ENCODE data around the gene ACSL5.

The ACSL5 gene

GRCh38 chr10:112343056-112343806 lies 30.7 kb upstream of the ACSL5 start:
- TF ChIP-seq CTCF (IDR thresholded peaks at IDR 0.05) (no peak), ZFX (IDR thresholded peaks at IDR 0.05; ENCODE audit: borderline replicate concordance) (no peak)
- no peak overlapping the region for H3K27ac ChIP-seq

- no peak overlapping the region for H3K27ac ChIP-seq
- TF ChIP-seq ZFX (IDR thresholded peaks at IDR 0.05; ENCODE audit: borderline replicate concordance) (no peak), CTCF (IDR thresholded peaks at IDR 0.05) (no peak)
Measured at GRCh38 chr10:112344261-112344660, 29.7 kb upstream of the ACSL5 start.

GRCh38 chr10:112345202-112345601 lies 28.7 kb upstream of the ACSL5 start:
- no peak overlapping the region for H3K27ac ChIP-seq
- TF ChIP-seq ZFX (IDR thresholded peaks at IDR 0.05; ENCODE audit: borderline replicate concordance), result no peak
- TF ChIP-seq CTCF (IDR thresholded peaks at IDR 0.05), result no peak

- H3K27ac ChIP-seq, result no peak overlapping the region
- TF ChIP-seq CTCF (IDR thresholded peaks at IDR 0.05) (no peak), ZFX (IDR thresholded peaks at IDR 0.05; ENCODE audit: borderline replicate concordance) (no peak)
Measured at GRCh38 chr10:112345743-112346142, 28.2 kb upstream of the ACSL5 start.

GRCh38 chr10:112346774-112347173 lies 27.1 kb upstream of the ACSL5 start:
- no peak for TF ChIP-seq CTCF (IDR thresholded peaks at IDR 0.05)
- no peak for TF ChIP-seq ZFX (IDR thresholded peaks at IDR 0.05; ENCODE audit: borderline replicate concordance)
- no peak overlapping the region for H3K27ac ChIP-seq

GRCh38 chr10:112347709-112348671 lies 25.9 kb upstream of the ACSL5 start:
- TF ChIP-seq ZFX (IDR thresholded peaks at IDR 0.05; ENCODE audit: borderline replicate concordance), result no peak
- TF ChIP-seq CTCF (IDR thresholded peaks at IDR 0.05), result no peak
- no peak overlapping the region for H3K27ac ChIP-seq

- H3K27ac ChIP-seq, result no peak overlapping the region
- TF ChIP-seq ZFX (IDR thresholded peaks at IDR 0.05; ENCODE audit: borderline replicate concordance) (no peak), CTCF (IDR thresholded peaks at IDR 0.05) (no peak)
Measured at GRCh38 chr10:112348759-112349158, 25.2 kb upstream of the ACSL5 start.

Data from 22Rv1 (cell line).